HUDEP-2 (cell line): ENCODE data around the gene BAZ1B.
"Not testable (repeated sequence)": the region's sequence is repeated elsewhere in the genome, so short reads cannot be mapped to it uniquely, and the experiment has no call there.

Experiments used
- DNase-seq, 76 experiments: peaks; one replicate each; lab custom pipeline; 2025; ENCODE audit not compliant: unreplicated experiment in 76 of 76; lab: John Stamatoyannopoulos, UW

Gene BAZ1B

GRCh38 chr7:73539709-73540108, 17.6 kb upstream of the BAZ1B start:
- DNase-seq = no peak

DNA sequence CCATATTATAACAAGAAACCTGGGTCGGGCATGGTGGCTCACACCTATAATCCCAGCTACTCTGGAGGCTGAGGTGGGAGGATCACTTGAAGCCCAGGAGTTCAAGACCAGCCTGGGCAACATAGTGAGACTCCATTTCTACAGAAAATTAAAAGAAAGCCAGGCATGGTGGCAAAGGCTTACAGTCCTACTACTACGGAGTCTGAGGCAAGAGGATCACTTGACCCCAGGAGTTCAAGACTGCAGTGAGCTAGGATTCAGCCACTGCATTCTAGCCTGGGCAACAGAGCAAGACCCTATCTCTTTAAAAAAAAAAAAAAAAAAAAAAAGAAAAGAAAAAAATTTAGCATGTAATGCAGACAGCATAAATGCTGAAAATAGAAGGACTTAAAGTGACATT, 16.4 kb upstream of the BAZ1B start:
- DNase-seq = not testable (repeated sequence)

GRCh38 chr7:73537051-73537450, 15.0 kb upstream of the BAZ1B start:
- no peak for DNase-seq

GRCh38 chr7:73536479-73536878, 14.4 kb upstream of the BAZ1B start:
- DNase-seq = no peak

GRCh38 chr7:73535918-73536317, 13.8 kb upstream of the BAZ1B start:
- DNase-seq = not testable (repeated sequence)

- no peak for DNase-seq
These were observed 11.6 kb upstream of the BAZ1B start for GRCh38 chr7:73533742-73534141.

DNA sequence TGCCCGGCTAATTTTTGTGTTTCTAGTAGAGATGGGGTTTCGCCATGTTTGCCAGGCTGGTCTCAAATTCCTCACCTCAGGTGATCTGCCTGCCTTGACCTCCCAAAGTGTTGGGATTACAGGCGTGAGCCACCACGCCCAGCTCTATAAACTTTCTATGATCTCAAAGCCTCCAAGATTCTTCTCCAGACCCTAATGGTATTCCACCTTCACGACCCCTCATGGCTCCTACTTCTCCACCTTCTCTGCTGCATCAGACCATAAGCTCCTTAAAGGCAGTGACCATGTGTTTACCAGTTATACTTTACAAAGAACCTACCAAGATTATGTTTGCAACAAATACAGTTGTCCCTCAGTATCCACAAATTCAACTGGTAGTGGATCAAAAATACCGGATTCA, 10.1 kb upstream of the BAZ1B start:
- no peak for DNase-seq

- DNase-seq = peak in 1 of 76 experiments; percentile 1
These were observed 8.7 kb upstream of the BAZ1B start for GRCh38 chr7:73530800-73531199.

- DNase-seq = no peak
These were observed 5.1 kb upstream of the BAZ1B start for GRCh38 chr7:73526896-73527821.

DNA sequence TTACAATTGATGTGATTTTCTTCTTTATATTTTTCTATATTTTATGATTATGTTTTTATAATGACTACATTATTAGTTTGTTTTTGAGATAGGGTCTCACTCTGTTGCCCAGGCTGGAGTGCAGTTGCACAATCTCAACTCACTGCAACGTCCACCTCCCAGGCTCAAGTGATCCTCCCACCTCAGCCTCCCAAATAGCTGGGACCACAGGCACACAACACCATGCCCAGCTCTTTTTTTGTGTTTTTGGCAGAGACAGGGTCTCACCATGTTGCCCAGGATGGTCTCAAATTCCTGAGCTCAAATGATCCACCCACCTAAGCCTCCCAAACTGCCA, 4.0 kb upstream of the BAZ1B start:
- DNase-seq = not testable (repeated sequence)

- DNase-seq = peak in 44 of 76 experiments; percentile 29 to 86 (median 66)
These were observed 423 bp downstream of the BAZ1B start for GRCh38 chr7:73521636-73522104.

DNA sequence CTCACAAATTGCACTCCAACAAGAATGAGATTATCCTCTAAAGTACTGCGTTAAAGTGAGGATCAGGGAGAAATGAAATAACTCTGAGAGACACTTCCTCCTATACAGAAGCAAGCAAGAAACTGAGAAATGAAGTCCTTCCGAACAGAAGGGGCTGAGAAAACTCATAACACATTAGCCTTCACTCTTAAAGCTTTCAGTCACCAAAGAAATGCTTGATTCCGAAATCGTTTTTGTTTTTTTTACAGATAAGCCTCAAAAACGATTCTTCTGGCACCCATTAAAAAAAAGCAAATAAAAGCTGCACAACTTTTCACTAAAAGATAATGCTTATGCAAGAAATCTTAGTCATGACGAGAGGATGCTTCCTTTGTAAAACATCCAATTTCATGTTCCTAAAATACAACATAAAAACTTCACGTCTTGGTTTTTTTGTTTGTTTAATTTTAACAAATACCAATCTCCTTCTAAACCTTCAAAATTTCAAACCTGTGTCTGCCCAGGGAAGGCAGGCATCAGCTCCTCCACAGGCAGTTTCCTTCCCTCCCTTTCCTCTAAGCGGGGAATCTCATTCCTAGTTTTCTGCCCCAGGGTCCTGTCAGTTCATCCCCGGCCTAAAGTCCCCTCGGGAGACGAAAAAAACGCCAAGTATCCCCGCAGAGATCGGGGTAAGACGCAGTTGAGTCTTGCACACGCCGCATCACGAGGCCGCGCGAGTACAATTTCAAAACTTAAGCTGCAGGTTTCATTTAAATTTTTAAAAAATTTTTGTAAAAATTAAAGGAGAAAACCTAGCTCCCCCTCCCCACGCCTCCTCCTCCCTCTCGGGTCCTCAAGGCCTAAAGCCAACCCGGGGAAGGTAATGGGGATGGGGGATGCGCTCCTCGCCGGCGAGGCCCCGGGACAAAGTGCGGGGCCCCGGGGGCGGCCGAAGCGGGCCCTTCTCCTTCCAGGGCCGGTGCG, 1.1 kb downstream of the BAZ1B start:
- DNase-seq = peak in 3 of 76 experiments; percentile 17 to 30 (median 20)

- peak in 40 of 76 experiments; percentile 1 to 51 (median 16) for DNase-seq
These were observed 2.0 kb downstream of the BAZ1B start for GRCh38 chr7:73519867-73520672.

DNA sequence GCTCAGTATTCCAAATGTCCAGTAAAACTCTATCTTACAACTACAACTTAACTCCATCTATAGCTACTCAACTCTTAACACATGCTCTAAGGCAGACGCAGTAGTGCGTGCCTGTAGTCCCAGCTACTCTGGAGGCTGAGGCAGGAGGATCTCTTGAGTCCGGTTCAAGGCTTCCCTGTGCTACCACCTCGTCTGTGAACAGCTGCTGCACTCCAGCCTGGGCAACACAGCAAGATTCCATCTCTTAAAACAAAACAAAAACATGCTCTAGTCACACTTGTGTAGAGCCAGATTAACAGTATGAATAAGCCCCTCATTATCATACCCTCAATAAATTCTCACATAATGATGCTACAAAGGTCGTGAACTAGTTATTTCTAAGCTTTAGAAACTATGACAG, 3.6 kb downstream of the BAZ1B start:
- DNase-seq = no peak

- no peak for DNase-seq
These were observed 4.7 kb downstream of the BAZ1B start for GRCh38 chr7:73517241-73517995.

DNA sequence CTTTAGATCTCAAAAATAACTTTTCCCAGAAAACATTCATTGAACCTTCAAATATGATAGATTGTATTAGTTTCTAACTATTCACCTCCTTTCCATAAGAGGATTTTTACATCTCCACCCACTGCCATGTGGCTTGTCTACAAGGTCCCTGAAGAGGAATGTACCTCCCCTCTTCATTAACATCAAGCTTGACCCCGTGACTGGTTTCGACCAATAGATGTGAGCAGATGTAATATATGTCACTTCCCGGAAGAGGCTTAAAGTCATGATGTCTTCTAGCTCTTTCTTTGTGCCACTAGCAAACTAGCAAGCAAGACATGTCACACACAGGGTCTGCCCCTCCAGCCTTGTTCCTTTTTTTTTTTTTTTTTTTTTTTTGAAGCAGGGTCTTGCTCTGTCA, 6.9 kb downstream of the BAZ1B start:
- DNase-seq = no peak

DNA sequence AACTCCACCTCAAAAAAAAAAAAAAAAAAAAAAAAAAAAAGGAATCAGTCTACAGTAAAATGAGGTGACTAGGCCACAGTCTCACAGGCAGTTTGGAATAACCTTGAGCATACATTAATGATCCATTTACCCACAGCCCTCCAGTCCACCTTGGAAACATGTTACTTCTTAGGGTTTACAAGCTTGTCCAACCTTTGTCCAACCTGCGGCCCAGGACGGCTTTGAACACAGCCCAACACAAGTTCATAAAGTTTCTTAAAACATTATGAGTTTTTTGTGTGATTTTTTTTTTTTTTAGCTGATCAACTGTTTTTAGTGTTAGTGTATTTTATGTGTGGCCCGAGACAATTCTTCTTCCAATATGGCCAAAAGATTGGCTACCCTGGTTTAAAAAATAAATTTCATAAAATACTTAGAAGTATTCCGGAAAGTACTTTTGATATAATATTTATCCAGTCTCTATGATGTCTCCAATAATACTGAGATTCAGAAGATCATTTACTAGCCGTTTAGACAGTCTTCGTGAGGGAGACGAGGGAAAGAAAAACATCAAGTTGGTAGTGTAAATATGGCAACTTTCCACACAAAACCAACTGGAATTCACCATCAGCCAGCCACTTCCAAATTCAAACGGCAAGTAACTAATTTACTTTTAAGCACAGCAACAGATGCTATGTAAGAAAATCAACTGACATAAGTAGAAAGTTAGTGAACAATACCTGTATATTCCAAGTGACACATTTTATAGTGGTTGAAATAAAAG, 9.9 kb downstream of the BAZ1B start:
- DNase-seq = no peak

DNA sequence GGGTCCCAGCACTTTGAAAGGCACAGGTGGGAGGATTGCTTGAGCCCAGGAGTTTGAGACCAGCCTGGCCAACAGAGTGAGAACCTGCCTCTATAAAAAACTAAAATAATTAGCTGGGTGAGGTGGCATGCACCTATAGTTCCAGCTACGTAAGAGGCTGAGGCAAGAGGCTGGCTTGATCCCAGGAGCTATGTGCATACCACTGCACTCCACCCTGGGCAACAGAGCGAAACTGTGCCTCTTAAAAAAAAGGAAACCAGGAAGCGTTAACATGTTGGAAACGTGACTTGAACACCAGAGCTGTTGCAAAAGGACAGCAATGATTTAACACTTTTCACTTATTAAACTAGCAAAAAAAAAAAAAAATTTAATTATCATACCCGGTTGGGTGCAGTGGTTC, 12.6 kb downstream of the BAZ1B start:
- DNase-seq = no peak

GRCh38 chr7:73507556-73507955, 14.5 kb downstream of the BAZ1B start:
- DNase-seq = no peak
